SK-N-SH (cell line): ENCODE measurements around the gene ZFYVE9. TPM values are rescaled to one million over a fixed set of nuclear protein-coding genes. Genes with fewer than 3 reads are reported as not detected.

Experiments
- CTCF ChIA-PET: fragments of 300-600, 350-600 bp; formaldehyde crosslinking; extraction: SDS; loops from one replicate; lab custom pipeline; 2021; lab: Yijun Ruan, JAX
- POLR2A ChIA-PET: fragments of 350-600 bp; sonication (Branson Sonifier 250); formaldehyde crosslinking; extraction: SDS; loops from one replicate; lab custom pipeline; 2020; ENCODE audit warnings: antibody characterized with exemption, inconsistent platforms; lab: Yijun Ruan, JAX
- DNase-seq: peaks from one replicate; pipeline ENCODE4 v3.0.0; 2012
- H2AFZ ChIP-seq: fragments of 200-600 bp; sonication (generic); 2 replicates; pipeline ENCODE4 v1.8.1; 2016; ENCODE audit warnings: antibody characterized with exemption, mild to moderate bottlenecking, low read depth
- H3F3A ChIP-seq: fragments of 200-600 bp; sonication (generic); replicated peaks from 2 replicates; pipeline ENCODE3; 2016; ENCODE audit warnings: antibody characterized with exemption, mild to moderate bottlenecking; ENCODE audit not compliant: insufficient read depth
- H3K27ac ChIP-seq, 2 experiments: fragments of 200-500 bp in 1 of 2; fragments of 200-600 bp in 1 of 2; sonication (Bioruptor generic) in 1 of 2; sonication (generic), shearing (Covaris generic) in 1 of 2; 2 replicates each; pipeline versions ENCODE4 v1.5.1 to v1.6.1; 2014 to 2016; ENCODE audit warnings: low read depth in 2 of 2, inconsistent platforms in 1 of 2, low read length in 1 of 2, mild to moderate bottlenecking in 1 of 2, mixed read lengths in 1 of 2
- H3K27me3 ChIP-seq: fragments of 200-600 bp; sonication (generic), shearing (Covaris generic); 2 replicates; pipeline ENCODE4 v1.6.1; 2016; ENCODE audit warnings: mixed run types; ENCODE audit not compliant: insufficient read depth
- H3K36me3 ChIP-seq, 2 experiments: fragments of 200-500 bp in 1 of 2; fragments of 200-600 bp in 1 of 2; sonication (Bioruptor generic) in 1 of 2; sonication (generic) in 1 of 2; replicated peaks in 1 of 2; 2 replicates each; pipeline versions ENCODE3 to v1.5.1; 2014 to 2016; ENCODE audit warnings: low read length in 1 of 2, mild to moderate bottlenecking in 1 of 2; ENCODE audit not compliant: insufficient read depth in 2 of 2, control insufficient read depth in 1 of 2
- H3K4me1 ChIP-seq, 2 experiments: fragments of 200-500 bp in 1 of 2; fragments of 200-600 bp in 1 of 2; sonication (Bioruptor generic) in 1 of 2; sonication (generic), shearing (Covaris generic) in 1 of 2; 2 replicates each; pipeline versions ENCODE4 v1.5.1 to v1.6.1; 2014 to 2016; ENCODE audit warnings: low read depth in 1 of 2, low read length in 1 of 2, mixed run types in 1 of 2; ENCODE audit not compliant: insufficient read depth in 2 of 2, control insufficient read depth in 1 of 2
- H3K4me2 ChIP-seq: fragments of 200-600 bp; sonication (generic), shearing (Covaris generic); 2 replicates; pipeline ENCODE4 v1.6.1; 2017; ENCODE audit warnings: mixed run types
- H3K4me3 ChIP-seq, 2 experiments: fragments of 200-500 bp in 1 of 2; fragments of 200-600 bp in 1 of 2; sonication (Bioruptor generic) in 1 of 2; sonication (generic), shearing (Covaris generic) in 1 of 2; 2 replicates each; pipeline versions ENCODE4 v1.5.1 to v1.8.1; 2014 to 2016; ENCODE audit warnings: low read depth in 2 of 2, inconsistent platforms in 1 of 2, low read length in 1 of 2, mild to moderate bottlenecking in 1 of 2, mixed read lengths in 1 of 2, moderate library complexity in 1 of 2
- H3K79me2 ChIP-seq: fragments of 200-600 bp; sonication (generic); 2 replicates; pipeline ENCODE4 v1.8.1; 2017; ENCODE audit warnings: mild to moderate bottlenecking; ENCODE audit not compliant: insufficient read depth
- H3K9ac ChIP-seq: fragments of 200-600 bp; sonication (generic); 2 replicates; pipeline ENCODE4 v1.6.1; 2017; ENCODE audit warnings: mixed run types
- H3K9me2 ChIP-seq: fragments of 200-600 bp; sonication (generic); 2 replicates; pipeline ENCODE4 v1.6.1; 2017; ENCODE audit warnings: mixed run types
- H3K9me3 ChIP-seq: fragments of 200-600 bp; sonication (generic); 2 replicates; pipeline ENCODE4 v1.6.1; 2017; ENCODE audit warnings: mixed run types, mild to moderate bottlenecking, moderate library complexity
- H4K20me1 ChIP-seq: fragments of 200-600 bp; sonication (generic); 2 replicates; pipeline ENCODE4 v1.6.1; 2017; ENCODE audit warnings: mild to moderate bottlenecking, mixed run types; ENCODE audit not compliant: insufficient read depth
- EP300 ChIP-seq, 2 experiments: IDR thresholded peaks; 2 replicates each; pipeline versions ENCODE4 v1.4.0 to v1.6.1; 2012; ENCODE audit warnings: borderline replicate concordance in 1 of 2, low read depth in 1 of 2, low read length in 1 of 2
- FOSL2 ChIP-seq: IDR thresholded peaks from 2 replicates; pipeline ENCODE4 v1.4.0; 2012; ENCODE audit warnings: low read depth, mild to moderate bottlenecking, moderate library complexity, borderline replicate concordance
- FOXJ3 ChIP-seq: sonication (generic); formaldehyde crosslinking; IDR thresholded peaks from 2 replicates; pipeline ENCODE4 v1.5.1; 2020; ENCODE audit warnings: mild to moderate bottlenecking, missing genetic modification reagents
- JUND ChIP-seq: IDR thresholded peaks from 2 replicates; pipeline ENCODE4 v1.4.0; 2012
- MXI1 ChIP-seq: IDR thresholded peaks from 2 replicates; pipeline ENCODE4 v1.6.1; 2012; ENCODE audit warnings: mild to moderate bottlenecking, low read depth, low read length, improper control_type of control experiment
- RAD21 ChIP-seq: IDR thresholded peaks from 2 replicates; pipeline ENCODE4 v1.6.1; 2012; ENCODE audit warnings: mild to moderate bottlenecking, low read length
- RCOR1 ChIP-seq: fragments of 150-350 bp; IDR thresholded peaks from 2 replicates; pipeline ENCODE4 v1.6.1; 2017; ENCODE audit warnings: antibody characterized with exemption, low read length
- SIN3A ChIP-seq: IDR thresholded peaks from 2 replicates; pipeline ENCODE4 v1.6.1; 2012; ENCODE audit warnings: low read depth, mild to moderate bottlenecking, low read length, moderate library complexity, borderline replicate concordance
- TCF12 ChIP-seq: IDR thresholded peaks from 2 replicates; pipeline ENCODE4 v1.4.0; 2012
- YY1 ChIP-seq: IDR thresholded peaks from 2 replicates; pipeline ENCODE4 v1.4.0; 2012; ENCODE audit warnings: low read depth, mild to moderate bottlenecking
- WGBS: methylation state at CpG from one replicate; pipeline ENCODE4 v1.1.6; 2017; ENCODE audit warnings: low lambda C conversion rate; 5-methylcytosine and 5-hydroxymethylcytosine counted together
- polyA plus RNA-seq, 3 experiments: library from polyadenylated mRNA; depleted of rRNA; stranded (reverse); fragments of >200 nt; gene quantifications; 2 replicates each; pipeline ENCODE4 v1.2.3, GENCODE V29; 2012
- TF ChIP-seq, protein P1 (sequence below): IDR thresholded peaks from 2 replicates; pipeline ENCODE4 v1.4.0; 2012; ENCODE audit warnings: low read depth
- TF ChIP-seq, protein P2 (sequence below): fragments of 150-350 bp; IDR thresholded peaks from 2 replicates; pipeline ENCODE4 v1.6.1; 2017; ENCODE audit warnings: antibody characterized with exemption, low read length, low read depth, borderline replicate concordance
- TF ChIP-seq, protein P3 (sequence below): fragments of 200-600 bp; sonication (generic); IDR thresholded peaks from 2 replicates; pipeline ENCODE4 v1.6.1; 2017; ENCODE audit warnings: antibody characterized with exemption, mild to moderate bottlenecking, moderate library complexity

The ZFYVE9 gene
- polyA plus RNA-seq, 1 of the 3 experiments (the other 2 are of a cell fraction) = 4.1 TPM

DNA sequence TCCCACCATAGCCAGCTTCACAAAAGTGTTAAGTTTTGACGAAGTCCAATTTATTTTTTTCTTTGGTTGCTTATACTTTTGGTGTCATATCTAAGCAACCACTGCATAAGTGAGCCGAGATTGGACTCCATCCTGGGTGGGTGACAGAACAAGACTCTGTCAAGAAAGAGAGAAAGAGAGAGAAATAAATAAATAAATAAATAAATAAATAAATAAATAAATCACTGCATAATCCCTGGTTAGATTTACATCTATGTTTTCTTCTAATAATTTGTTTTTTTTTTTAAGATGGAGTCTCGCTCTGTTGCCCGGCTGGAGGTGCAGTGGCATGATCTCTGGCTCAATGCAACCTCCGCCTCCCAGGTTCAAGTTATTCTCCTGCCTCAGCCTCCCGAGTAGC lies 18.3 kb upstream of the ZFYVE9 start:
- Histone ChIP-seq H3K79me2 (no peaks in the 10 kb centered on the region), H3K4me3 (no peak overlapping the region), H3K27ac (no peak overlapping the region), H3K9ac (no peak overlapping the region), H3K36me3 (no peaks in the 10 kb centered on the region), H3F3A (no peaks in the 10 kb centered on the region), H3K4me1 (no peaks in the 10 kb centered on the region), H3K9me3 (no peaks in the 10 kb centered on the region), H3K4me2 (no peak overlapping the region), H2AFZ (no peak overlapping the region), H3K27me3 (no peaks in the 10 kb centered on the region), H4K20me1 (no peaks in the 10 kb centered on the region), H3K9me2 (no peaks in the 10 kb centered on the region)
- DNase-seq = no peak
- TF ChIP-seq, protein P1, sequence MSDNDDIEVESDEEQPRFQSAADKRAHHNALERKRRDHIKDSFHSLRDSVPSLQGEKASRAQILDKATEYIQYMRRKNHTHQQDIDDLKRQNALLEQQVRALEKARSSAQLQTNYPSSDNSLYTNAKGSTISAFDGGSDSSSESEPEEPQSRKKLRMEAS = no peak
- TF ChIP-seq TCF12 (no peak), YY1 (no peak), RAD21 (no peak), RCOR1 (no peak), JUND (no peak), SIN3A (no peak), EP300 (IDR thresholded peaks at IDR 0.05; ENCODE audit: borderline replicate concordance in 1 of 2, low read depth in 1 of 2, low read length in 1 of 2) (no peak), FOSL2 (no peak), FOXJ3 (CRISPR knock-in tag) (no peak)
- TF ChIP-seq, protein P2, sequence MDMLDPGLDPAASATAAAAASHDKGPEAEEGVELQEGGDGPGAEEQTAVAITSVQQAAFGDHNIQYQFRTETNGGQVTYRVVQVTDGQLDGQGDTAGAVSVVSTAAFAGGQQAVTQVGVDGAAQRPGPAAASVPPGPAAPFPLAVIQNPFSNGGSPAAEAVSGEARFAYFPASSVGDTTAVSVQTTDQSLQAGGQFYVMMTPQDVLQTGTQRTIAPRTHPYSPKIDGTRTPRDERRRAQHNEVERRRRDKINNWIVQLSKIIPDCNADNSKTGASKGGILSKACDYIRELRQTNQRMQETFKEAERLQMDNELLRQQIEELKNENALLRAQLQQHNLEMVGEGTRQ = no peak
- TF ChIP-seq, protein P3, sequence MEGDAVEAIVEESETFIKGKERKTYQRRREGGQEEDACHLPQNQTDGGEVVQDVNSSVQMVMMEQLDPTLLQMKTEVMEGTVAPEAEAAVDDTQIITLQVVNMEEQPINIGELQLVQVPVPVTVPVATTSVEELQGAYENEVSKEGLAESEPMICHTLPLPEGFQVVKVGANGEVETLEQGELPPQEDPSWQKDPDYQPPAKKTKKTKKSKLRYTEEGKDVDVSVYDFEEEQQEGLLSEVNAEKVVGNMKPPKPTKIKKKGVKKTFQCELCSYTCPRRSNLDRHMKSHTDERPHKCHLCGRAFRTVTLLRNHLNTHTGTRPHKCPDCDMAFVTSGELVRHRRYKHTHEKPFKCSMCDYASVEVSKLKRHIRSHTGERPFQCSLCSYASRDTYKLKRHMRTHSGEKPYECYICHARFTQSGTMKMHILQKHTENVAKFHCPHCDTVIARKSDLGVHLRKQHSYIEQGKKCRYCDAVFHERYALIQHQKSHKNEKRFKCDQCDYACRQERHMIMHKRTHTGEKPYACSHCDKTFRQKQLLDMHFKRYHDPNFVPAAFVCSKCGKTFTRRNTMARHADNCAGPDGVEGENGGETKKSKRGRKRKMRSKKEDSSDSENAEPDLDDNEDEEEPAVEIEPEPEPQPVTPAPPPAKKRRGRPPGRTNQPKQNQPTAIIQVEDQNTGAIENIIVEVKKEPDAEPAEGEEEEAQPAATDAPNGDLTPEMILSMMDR = no peak
- POLR2A ChIA-PET = no interaction called here
- CTCF ChIA-PET = interaction anchor here (2.5 kb wide), 1 partner anchor 225 kb away, joined by 6 read pairs; no protein-coding TSS in a partner anchor
- 86% methylated on average over 6 of the region's 6 CpGs for WGBS

DNA sequence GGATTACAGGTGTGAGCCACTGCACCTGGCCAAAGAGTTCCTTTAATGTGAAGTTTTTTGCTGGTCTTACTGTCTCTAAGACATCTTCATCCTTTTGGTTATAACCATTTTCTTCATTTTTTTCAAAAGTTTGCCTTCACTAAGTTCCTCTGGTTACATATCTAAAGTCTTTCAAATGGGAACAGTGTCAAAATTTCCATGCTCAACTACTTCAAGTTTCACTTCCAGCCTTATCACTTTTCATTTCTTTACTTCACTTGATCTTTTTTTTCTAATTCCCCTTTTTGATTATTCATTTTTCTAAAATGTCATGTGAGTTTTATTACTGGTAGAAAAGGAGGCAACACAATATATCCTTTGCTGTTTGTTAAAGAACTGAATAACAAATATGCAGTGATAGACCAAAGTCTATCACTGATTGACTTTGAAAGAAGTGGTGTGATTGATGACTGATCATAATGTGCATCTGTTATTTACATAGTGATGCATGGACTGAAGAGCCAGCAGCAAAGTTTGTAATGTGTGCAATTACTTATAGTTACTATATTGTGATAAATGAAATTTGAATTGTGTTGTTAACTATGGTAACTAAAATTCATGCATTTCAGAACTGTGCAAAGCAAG lies 16.0 kb upstream of the ZFYVE9 start:
- TF ChIP-seq MXI1 = no peak
- Histone ChIP-seq H3K79me2 (no peaks in the 10 kb centered on the region), H3K36me3 (no peaks in the 10 kb centered on the region), H3K9me3 (no peaks in the 10 kb centered on the region), H3K27me3 (no peaks in the 10 kb centered on the region), H3K4me3 (no peak overlapping the region), H3K27ac (no peak overlapping the region), H4K20me1 (no peaks in the 10 kb centered on the region), H3K4me2 (no peak overlapping the region), H3K9ac (no peak overlapping the region), H3F3A (no peaks in the 10 kb centered on the region), H3K9me2 (no peaks in the 10 kb centered on the region), H2AFZ (no peak overlapping the region), H3K4me1 (no peaks in the 10 kb centered on the region)
- CTCF ChIA-PET = interaction anchor here (1.1 to 3.7 kb wide), 9 partner anchors 15 to 540 kb away, joined by 3 to 54 read pairs (median 5); partner anchors contain the start of genes ORC1 and PRPF38A
- POLR2A ChIA-PET = no interaction called here
- no peak for DNase-seq
